Kidney (tissue), 14 donors: Measurements from ENCODE around the gene RELL1. TPM values are rescaled to one million over a fixed set of nuclear protein-coding genes. Genes with fewer than 3 reads are reported as not detected.

Experiments used
- DNase-seq, 5 donors: peaks; one replicate each; pipeline ENCODE4 v3.0.0-alpha.2; 2013 to 2020
- FAIRE-seq: peaks from 2 replicates; lab custom pipeline; 2012; peaks lifted over from hg19 to GRCh38; lab: Jason Lieb, UNC
- H3K27ac ChIP-seq, 2 donors: one replicate each; pipeline ENCODE4 v1.7.0; 2013; ENCODE audit warnings: low read depth in 2 of 2, low read length in 2 of 2, inconsistent platforms in 1 of 2
- H3K27me3 ChIP-seq: one replicate; pipeline ENCODE4 v1.7.1; 2013; ENCODE audit warnings: low read length, inconsistent platforms; ENCODE audit not compliant: control insufficient read depth, insufficient read depth
- H3K36me3 ChIP-seq, 3 donors: one replicate each; pipeline versions ENCODE4 v1.7.0 to v1.7.1; 2013; ENCODE audit warnings: low read length in 3 of 3, control low read depth in 1 of 3, inconsistent platforms in 1 of 3; ENCODE audit not compliant: insufficient read depth in 3 of 3, control insufficient read depth in 2 of 3
- H3K4me1 ChIP-seq, 3 donors: one replicate each; pipeline versions ENCODE4 v1.7.0 to v1.7.1; 2013; ENCODE audit warnings: low read length in 3 of 3, inconsistent platforms in 1 of 3, low read depth in 1 of 3; ENCODE audit not compliant: control insufficient read depth in 2 of 3, insufficient read depth in 2 of 3
- H3K4me3 ChIP-seq, 3 donors: one replicate each; pipeline versions ENCODE4 v1.7.0 to v1.8.1; 2013; ENCODE audit warnings: low read length in 3 of 3, control low read depth in 1 of 3, inconsistent platforms in 1 of 3
- H3K9ac ChIP-seq, 3 donors: one replicate each; pipeline versions ENCODE4 v1.7.0 to v1.7.1; 2013; ENCODE audit warnings: low read length in 3 of 3, control low read depth in 1 of 3, inconsistent platforms in 1 of 3
- H3K9me3 ChIP-seq, 3 donors: one replicate each; pipeline versions ENCODE4 v1.7.0 to v1.7.1; 2013; ENCODE audit warnings: low read length in 3 of 3, control low read depth in 1 of 3, inconsistent platforms in 1 of 3; ENCODE audit not compliant: control insufficient read depth in 2 of 3, insufficient read depth in 1 of 3
- intact Hi-C: fragments of 100-400 bp; cut with DNase I; formaldehyde crosslinking; loops from one replicate; pipeline ENCODE4 v1.11.1; 2022
- polyA plus RNA-seq: library from polyadenylated mRNA; stranded (reverse); fragments of 350-450 nt; fragmentation: Illumina TruSeq; extraction: RNeasy Lipid Tissue Mini Kit (QIAGEN cat#74804); gene quantifications from one replicate; pipeline ENCODE4 v1.2.3, GENCODE V29; 2014; ENCODE audit warnings: low read depth, low replicate concordance; ENCODE audit not compliant: insufficient read depth
- total RNA-seq: library from RNA; stranded (reverse); fragmentation: NEBNext Ultra II Directional; extraction: Animal tissue kit (Norgen Biotek cat#: 25700); gene quantifications from one replicate; pipeline ENCODE4 v1.2.1, GENCODE V29; 2021
- TF ChIP-seq, protein P1 (sequence below): IDR thresholded peaks from 3 replicates; pipeline ENCODE4 v1.5.1; 2012; ENCODE audit warnings: mild to moderate bottlenecking, moderate library complexity, borderline replicate concordance; ENCODE audit not compliant: insufficient read depth; ENCODE audit errors: extremely low read depth
- donor health status: control.
- donor health status: control.
- donor health status: control.
- donor health status: control.
- donor health status: control.
- donor health status: DM: yes; HTN: yes; CAD: no.
- donor health status: Normal renal cell carcinoma (clear cell type).

The RELL1 gene
- total and polyA plus RNA-seq, 2 donors from 2014 or later: 1.4 to 38.4 TPM

DNA sequence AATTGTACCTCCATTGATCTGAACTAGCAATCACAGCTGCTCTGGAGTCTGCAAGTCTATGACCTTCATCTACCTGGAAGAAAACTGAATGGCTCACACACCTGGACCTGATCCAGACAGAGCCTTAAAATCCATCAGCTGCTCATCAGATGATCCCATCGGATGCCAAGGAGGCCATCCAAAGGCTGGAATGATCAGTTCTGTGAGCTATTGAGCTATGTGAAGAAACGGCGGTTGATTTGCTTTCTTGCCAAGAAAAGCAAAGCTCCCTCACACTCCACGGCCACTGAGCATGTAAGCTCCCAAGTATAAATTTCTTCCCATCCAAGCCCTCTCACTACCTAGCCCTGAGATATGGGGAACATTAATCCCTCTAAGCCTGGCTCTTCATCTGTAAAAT lies 63.1 kb downstream of the RELL1 start:
- FAIRE-seq: no peak
- H3K27me3 ChIP-seq: no peaks in the 10 kb centered on the region
- no peak overlapping the region for H3K9ac ChIP-seq
- H3K4me1 ChIP-seq: no peaks in the 10 kb centered on the region
- no peak overlapping the region for H3K27ac ChIP-seq
- intact Hi-C loops: no loop called here
- no peak overlapping the region for H3K4me3 ChIP-seq
- no peaks in the 10 kb centered on the region for H3K9me3 ChIP-seq
- no peaks in the 10 kb centered on the region for H3K36me3 ChIP-seq
- DNase-seq: peak in 1 of 5 donors; percentile 28
- TF ChIP-seq, protein P1, sequence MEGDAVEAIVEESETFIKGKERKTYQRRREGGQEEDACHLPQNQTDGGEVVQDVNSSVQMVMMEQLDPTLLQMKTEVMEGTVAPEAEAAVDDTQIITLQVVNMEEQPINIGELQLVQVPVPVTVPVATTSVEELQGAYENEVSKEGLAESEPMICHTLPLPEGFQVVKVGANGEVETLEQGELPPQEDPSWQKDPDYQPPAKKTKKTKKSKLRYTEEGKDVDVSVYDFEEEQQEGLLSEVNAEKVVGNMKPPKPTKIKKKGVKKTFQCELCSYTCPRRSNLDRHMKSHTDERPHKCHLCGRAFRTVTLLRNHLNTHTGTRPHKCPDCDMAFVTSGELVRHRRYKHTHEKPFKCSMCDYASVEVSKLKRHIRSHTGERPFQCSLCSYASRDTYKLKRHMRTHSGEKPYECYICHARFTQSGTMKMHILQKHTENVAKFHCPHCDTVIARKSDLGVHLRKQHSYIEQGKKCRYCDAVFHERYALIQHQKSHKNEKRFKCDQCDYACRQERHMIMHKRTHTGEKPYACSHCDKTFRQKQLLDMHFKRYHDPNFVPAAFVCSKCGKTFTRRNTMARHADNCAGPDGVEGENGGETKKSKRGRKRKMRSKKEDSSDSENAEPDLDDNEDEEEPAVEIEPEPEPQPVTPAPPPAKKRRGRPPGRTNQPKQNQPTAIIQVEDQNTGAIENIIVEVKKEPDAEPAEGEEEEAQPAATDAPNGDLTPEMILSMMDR: no peak

DNA sequence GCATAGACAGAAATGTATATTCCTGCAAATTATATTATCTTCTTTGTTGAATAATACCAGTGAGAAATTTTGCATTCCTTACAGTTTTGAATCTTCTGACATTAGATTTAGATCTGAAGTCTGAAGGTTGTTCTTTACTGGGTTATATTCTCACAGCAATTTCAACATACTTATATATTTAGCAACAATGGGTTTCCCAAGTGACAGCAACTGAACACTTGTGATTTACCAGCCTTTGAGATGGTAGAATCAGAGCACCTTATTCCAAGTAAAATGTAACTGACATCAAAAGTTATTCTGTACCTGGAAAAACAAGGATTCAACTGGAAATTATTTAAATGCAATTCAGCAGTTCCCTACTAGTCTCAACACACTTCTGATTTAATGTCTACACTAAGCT lies 66.0 kb downstream of the RELL1 start:
- intact Hi-C loops: no loop called here
- Histone ChIP-seq H3K27me3 (no peaks in the 10 kb centered on the region), H3K4me1 (no peaks in the 10 kb centered on the region), H3K9me3 (no peaks in the 10 kb centered on the region), H3K4me3 (no peak overlapping the region), H3K36me3 (no peaks in the 10 kb centered on the region), H3K27ac (no peak overlapping the region), H3K9ac (no peak overlapping the region)
- TF ChIP-seq, protein P1: no peak
- DNase-seq (no peak), FAIRE-seq (no peak)

DNA sequence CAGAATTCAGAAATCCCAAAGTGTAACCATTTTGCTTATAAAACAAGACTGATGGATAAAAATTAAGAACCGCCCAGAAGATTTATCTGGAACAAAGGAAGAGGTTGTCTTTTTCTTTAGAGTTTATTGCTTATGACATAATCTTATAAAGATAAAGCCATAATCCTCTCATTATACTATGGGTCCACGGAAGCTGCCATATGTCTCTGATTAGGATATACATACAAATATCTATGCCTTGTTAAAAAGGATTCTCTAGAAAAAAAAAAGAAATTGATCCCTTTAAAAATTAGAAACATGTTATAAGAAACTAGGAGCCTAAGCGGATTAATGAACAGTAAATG lies 70.5 kb downstream of the RELL1 start:
- no peaks in the 10 kb centered on the region for H3K4me1 ChIP-seq
- H3K9me3 ChIP-seq: no peaks in the 10 kb centered on the region
- H3K36me3 ChIP-seq: no peaks in the 10 kb centered on the region
- H3K4me3 ChIP-seq: no peak overlapping the region
- intact Hi-C loops: no loop called here
- TF ChIP-seq, protein P1: no peak
- FAIRE-seq (no peak), DNase-seq (no peak)
- H3K9ac ChIP-seq: no peak overlapping the region
- H3K27me3 ChIP-seq: no peaks in the 10 kb centered on the region
- no peak overlapping the region for H3K27ac ChIP-seq

DNA sequence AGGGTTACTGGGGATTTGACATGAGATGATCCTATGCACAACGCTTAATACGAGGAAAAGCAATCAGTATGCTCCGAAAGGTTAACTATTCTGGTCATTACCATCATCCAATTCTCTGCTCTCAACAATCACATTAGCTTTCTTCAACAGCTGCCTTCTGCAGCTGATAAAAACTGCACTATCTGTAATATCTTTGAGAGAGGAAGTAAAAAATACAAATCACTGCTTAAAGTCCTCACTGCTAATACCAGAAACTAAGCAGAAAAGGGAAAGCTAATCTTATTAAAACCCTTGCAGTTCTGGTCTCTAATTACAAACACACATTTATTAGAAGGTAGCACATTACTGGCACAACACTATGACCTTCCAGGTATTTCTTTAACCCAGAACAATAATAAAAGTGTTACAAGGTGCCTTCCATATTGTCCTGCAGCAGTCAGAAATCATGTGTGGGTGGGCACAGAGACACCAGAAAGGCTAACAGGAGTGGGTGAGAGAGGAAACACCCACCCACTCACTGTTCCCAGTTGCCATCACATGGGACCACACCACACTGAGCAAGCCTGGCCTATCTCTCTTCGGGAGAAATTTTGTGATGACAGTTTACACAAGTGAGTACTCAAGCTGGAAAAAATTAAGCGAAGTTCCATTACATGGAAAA lies 71.0 kb downstream of the RELL1 start:
- DNase-seq (no peak), FAIRE-seq (no peak)
- Histone ChIP-seq H3K4me3 (no peak overlapping the region), H3K4me1 (no peaks in the 10 kb centered on the region), H3K27ac (no peak overlapping the region), H3K36me3 (no peaks in the 10 kb centered on the region), H3K9me3 (no peaks in the 10 kb centered on the region), H3K27me3 (no peaks in the 10 kb centered on the region), H3K9ac (no peak overlapping the region)
- intact Hi-C loops: no loop called here
- TF ChIP-seq, protein P1: no peak
